Superior temporal gyrus (tissue), 1 donor: ENCODE data around the gene PKIG.
"Not testable (repeated sequence)": the region's sequence is repeated elsewhere in the genome, so short reads cannot be mapped to it uniquely, and the experiment has no call there.

Source experiments
- DNase-seq: peaks from one replicate; pipeline ENCODE4 v3.0.0-alpha.2; 2016; ENCODE audit errors: extremely low spot score

The PKIG gene

DNA sequence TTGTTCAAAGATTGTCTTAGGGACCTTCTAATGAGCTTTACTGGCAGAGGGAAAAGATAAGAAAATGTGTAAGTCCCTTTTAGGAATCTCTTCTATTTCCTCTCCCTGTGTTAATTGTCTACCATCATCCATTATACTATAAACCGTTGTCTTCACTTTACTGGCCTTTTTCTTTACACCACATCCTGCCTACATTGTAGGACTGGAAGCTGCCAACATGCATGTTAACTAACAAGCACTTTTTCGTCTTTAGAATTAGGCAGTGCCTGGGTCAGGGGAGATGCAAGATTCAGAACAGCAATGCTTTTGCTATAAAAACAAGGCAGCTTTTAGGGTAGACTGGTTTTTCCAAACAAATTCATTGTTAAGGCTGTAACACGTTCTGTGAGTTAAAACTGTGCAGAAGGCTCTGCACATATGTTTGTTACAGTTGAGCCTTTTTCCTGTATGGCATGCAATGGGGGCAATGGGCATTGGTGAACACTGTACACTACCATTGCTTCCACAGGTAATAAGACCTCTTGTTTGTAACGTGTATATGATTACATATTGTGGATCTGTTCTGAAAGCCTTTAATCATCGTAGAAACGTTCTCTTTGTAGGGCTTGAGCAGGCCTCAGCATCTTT lies 10.9 kb upstream of the PKIG start:
- DNase-seq = peak; percentile 26

GRCh38 chr20:44572551-44573500 lies 9.6 kb upstream of the PKIG start:
- peak; percentile 88 for DNase-seq

- no peak for DNase-seq
Observed at GRCh38 chr20:44573501-44573869, 8.9 kb upstream of the PKIG start.

DNA sequence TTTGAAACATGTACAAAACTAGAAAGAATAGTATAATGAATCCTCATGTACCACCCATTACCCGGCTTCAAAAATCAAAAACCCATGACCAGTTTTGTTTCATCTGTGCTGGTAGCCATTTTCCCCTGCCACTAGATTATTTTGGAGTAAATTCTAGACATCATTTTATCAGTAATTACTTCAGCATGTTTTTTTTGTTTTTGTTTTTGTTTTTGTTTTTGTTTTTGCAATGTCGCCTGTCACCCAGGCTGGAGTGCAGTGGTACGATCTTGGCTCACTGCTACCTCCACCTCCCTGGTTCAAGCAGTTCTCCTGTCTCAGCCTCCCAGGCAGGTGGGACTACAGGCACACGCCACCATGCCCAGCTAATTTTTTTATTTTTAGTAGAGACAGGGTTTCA lies 8.0 kb upstream of the PKIG start:
- no peak for DNase-seq

GRCh38 chr20:44576297-44576696 lies 6.1 kb upstream of the PKIG start:
- DNase-seq = no peak

GRCh38 chr20:44579313-44580081 lies 2.9 kb upstream of the PKIG start:
- DNase-seq = no peak

- DNase-seq = no peak
Observed at GRCh38 chr20:44580581-44581268, 1.7 kb upstream of the PKIG start.

GRCh38 chr20:44581515-44581914 lies 864 bp upstream of the PKIG start:
- no peak for DNase-seq

DNA sequence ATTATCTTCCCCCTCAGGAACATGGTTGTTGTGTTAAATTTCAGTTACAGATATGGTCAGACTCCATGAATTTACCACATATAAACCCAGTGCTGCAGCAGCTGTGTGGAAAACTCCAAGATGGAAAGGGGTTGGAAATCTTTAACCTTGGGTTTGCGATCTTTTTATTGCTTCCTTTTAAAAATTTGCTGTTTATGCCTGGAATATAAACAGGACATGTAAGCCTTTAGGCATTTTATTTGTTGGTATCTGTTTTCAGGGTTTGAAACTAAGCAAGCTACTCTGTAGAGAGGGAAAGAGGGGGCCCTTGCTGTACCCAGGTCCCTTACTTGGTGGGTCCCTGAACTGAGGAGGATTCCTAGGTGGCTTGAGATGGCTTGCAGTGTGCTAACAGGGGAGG lies 778 bp downstream of the PKIG start:
- no peak for DNase-seq

- DNase-seq = no peak
Observed at GRCh38 chr20:44584162-44584561, 1.8 kb downstream of the PKIG start.

- no peak for DNase-seq
Observed at GRCh38 chr20:44585057-44585963, 2.9 kb downstream of the PKIG start.

DNA sequence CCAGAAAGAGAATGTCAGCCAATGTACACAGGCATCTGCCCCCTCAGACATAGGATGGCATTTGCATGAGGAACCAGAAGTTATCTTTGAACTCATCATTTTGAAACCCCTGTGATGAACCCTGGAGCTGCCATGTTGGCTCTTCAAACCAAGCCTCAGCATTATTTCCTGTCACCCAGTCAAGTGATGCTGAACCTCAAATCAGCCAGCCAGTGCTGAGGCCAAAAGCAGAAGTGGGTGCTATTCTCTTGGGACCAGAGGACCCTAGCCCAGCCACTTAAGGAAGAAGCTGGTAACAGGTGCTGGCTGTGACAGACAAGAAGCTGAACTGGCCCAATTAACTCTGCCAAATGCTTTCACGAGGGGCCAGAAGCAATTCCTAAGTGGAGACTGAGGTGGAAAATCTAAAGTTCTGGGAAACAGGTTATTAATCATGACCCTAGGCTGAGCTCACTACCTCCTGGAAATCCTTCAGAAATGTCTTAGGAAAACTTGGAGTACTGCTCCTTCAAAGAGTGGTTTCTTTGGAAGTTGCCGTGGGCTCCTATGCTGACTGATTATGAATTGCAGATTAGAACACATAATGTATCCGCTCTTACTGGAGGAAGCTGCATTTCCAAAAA lies 4.0 kb downstream of the PKIG start:
- no peak for DNase-seq

GRCh38 chr20:44587035-44587980 lies 4.9 kb downstream of the PKIG start:
- DNase-seq = no peak

GRCh38 chr20:44588321-44588720 lies 5.9 kb downstream of the PKIG start:
- DNase-seq = not testable (repeated sequence)

DNA sequence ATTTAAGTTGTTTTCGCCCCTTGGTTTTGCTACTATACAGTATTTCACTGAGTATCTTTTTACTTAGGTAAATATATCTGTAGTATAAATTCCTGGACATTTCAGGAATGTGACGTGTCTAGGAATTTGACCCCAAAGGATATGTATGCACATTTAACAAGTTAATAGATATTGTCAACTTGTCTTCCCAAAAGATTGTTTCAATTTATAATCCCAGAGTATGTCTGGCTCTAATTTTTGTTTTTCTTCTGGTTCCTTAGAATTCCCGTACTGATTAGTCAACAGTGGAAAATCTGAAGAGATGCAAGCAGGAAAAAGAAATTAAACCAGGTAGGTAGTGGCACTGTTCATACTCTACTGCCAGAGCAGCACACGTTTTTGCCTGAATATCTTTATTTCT lies 7.2 kb downstream of the PKIG start:
- DNase-seq = no peak

DNA sequence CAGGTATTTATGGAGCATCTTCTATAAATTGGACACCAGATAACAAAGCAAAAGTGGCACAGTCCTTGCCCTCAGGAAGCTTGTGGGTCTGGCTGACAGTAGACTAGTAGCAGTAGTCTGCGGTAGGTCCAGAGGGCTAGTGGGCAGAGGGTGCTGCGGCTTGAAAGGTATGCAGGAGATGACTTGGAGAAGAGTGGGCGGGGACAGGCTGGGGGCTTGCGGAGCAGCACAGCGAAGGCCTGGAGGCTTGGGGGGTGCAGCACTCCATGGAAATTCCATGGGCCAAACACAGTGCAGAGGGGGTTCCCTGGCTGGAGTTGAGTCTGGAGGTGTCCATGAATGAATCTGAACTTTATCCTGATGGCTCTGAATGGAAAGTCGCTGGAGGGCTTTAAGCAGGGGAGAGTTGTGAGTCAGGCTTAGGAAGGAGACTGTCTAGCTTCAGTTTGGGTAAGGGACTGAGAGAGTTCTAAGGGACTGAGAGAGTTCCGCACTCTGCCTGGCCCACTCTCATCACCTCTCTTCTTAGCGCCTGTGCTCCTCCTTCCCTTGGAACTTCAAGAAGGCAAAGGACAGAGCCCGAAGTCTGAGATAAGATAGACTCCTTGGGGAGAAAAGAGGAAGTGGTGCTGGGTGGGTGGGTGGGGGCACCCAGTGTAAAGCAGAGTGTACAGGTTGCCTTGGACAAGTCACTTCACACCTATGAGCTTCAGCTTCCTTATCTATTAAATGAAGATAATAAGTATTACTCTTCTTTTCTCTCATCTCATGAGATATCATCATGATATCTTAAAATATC lies 8.8 kb downstream of the PKIG start:
- no peak for DNase-seq

DNA sequence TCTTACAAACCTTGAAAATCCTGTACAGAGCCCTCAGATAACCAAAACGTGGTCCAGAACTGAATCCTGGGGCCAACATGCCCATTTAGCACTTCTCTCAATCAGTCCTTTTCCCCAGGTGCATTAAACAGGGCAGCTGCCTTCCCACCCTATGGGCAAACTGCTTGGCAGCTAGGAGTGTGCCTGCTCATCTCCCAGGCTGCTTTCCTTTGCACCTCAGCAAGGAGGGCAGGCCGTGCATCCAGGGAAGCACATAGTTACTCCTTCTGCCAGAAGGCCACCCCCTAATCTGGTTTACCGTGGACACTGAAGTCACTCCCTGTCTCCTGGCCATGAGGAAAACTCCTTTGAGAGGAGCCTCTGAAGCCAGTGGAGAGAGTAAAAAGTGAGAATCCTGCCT lies 10.0 kb downstream of the PKIG start:
- no peak for DNase-seq

DNA sequence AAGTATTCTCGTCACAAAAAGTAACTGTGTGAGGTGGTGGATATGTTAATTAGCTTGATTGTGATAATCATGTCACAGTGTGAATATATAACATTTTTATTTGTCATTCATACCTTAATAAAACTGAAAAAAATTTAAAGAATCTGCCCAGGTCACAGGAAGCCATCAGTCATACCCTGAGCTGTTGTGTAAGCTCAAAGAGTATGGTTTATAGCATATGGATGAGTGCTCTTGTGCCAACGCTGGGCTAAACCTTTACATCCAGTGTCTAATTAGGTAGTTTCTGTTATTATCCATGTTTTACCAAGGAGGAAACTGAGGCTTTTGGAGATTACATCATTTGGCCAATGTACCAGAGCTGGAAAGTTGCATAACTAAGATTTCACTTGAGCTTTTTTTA lies 11.4 kb downstream of the PKIG start:
- peak; percentile 47 for DNase-seq
